Spleen (tissue), 11 donors: ENCODE results near the gene RPL37. TPM values are rescaled to one million over a fixed set of nuclear protein-coding genes. Genes with fewer than 3 reads are reported as not detected.
"Not testable (repeated sequence)": the region's sequence is repeated elsewhere in the genome, so short reads cannot be mapped to it uniquely, and the experiment has no call there.

Source experiments
- DNase-seq: peaks from one replicate; pipeline ENCODE4 v3.0.0-alpha.2; 2020
- H3K27ac ChIP-seq, 8 donors: fragments of 200-600 bp; sonication (generic) in 7 of 8; 1 replicate in 4 of 8; 2 replicates in 4 of 8; pipeline versions ENCODE4 v1.5.0 to v1.8.0; 2016 to 2021; ENCODE audit warnings: inconsistent platforms in 4 of 8, mild to moderate bottlenecking in 4 of 8, moderate library complexity in 1 of 8
- H3K27me3 ChIP-seq, 7 donors: fragments of 200-600 bp; sonication (generic) in 6 of 7; replicated peaks in 1 of 7; 1 replicate in 4 of 7; 2 replicates in 3 of 7; pipeline versions ENCODE4 v1.5.0 to v1.8.0; 2016 to 2021; ENCODE audit warnings: inconsistent platforms in 3 of 7, mild to moderate bottlenecking in 1 of 7
- H3K36me3 ChIP-seq, 6 donors: fragments of 200-600 bp; sonication (generic) in 5 of 6; 1 replicate in 4 of 6; 2 replicates in 2 of 6; pipeline versions ENCODE4 v1.5.0 to v1.8.0; 2016 to 2021; ENCODE audit warnings: inconsistent platforms in 2 of 6
- H3K4me1 ChIP-seq, 6 donors: fragments of 200-600 bp; sonication (generic) in 5 of 6; 1 replicate in 3 of 6; 2 replicates in 3 of 6; pipeline versions ENCODE4 v1.5.0 to v1.8.0; 2016 to 2021; ENCODE audit warnings: inconsistent platforms in 3 of 6
- H3K4me3 ChIP-seq, 8 donors: fragments of 200-600 bp; sonication (generic) in 7 of 8; 1 replicate in 4 of 8; 2 replicates in 4 of 8; pipeline versions ENCODE4 v1.5.0 to v1.8.0; 2016 to 2021; ENCODE audit warnings: inconsistent platforms in 4 of 8, mild to moderate bottlenecking in 4 of 8, moderate library complexity in 2 of 8
- H3K9me3 ChIP-seq, 8 donors: fragments of 200-600 bp; sonication (generic) in 7 of 8; 1 replicate in 4 of 8; 2 replicates in 4 of 8; pipeline versions ENCODE4 v1.5.0 to v1.8.0; 2016 to 2021; ENCODE audit warnings: inconsistent platforms in 4 of 8
- CTCF ChIP-seq, 11 experiments: fragments of 200-600 bp in 7 of 11; fragments of 450-650 bp in 4 of 11; sonication (generic) in 4 of 11; IDR thresholded peaks in 8 of 11; conservative IDR thresholded peaks in 3 of 11; 1 replicate in 7 of 11; 2 replicates in 4 of 11; pipeline versions ENCODE4 v1.4.0 to v1.8.0; 2016 to 2021; ENCODE audit warnings: antibody characterized with exemption in 11 of 11, inconsistent platforms in 4 of 11, mild to moderate bottlenecking in 1 of 11
- POLR2A ChIP-seq, 3 donors: fragments of 450-650 bp; IDR thresholded peaks; one replicate each; pipeline ENCODE4 v1.5.1; 2017; ENCODE audit warnings: antibody characterized with exemption in 3 of 3, mild to moderate bottlenecking in 1 of 3
- POLR2AphosphoS5 ChIP-seq, 3 donors: sonication (generic); formaldehyde crosslinking; IDR thresholded peaks; one replicate each; pipeline ENCODE4 v1.5.1; 2017; ENCODE audit warnings: antibody characterized with exemption in 3 of 3
- WGBS, 5 donors: extraction: QIAGEN DNeasy Blood & Tissue Kit in 3 of 5; methylation state at CpG; one replicate each; pipeline versions ENCODE4 v1.1.5 to v1.1.7; 2013 to 2018; 5-methylcytosine and 5-hydroxymethylcytosine counted together
- intact Hi-C: fragments of 100-400 bp; cut with DNase I; formaldehyde crosslinking; loops from one replicate; pipeline ENCODE4 v1.15.0; 2023; ENCODE audit warnings: low total_unique reads
- polyA plus RNA-seq, 3 donors: library from polyadenylated mRNA; stranded (reverse); fragments of 200-250 nt; gene quantifications; one replicate each; pipeline ENCODE4 v1.2.1, GENCODE V29; 2013
- total RNA-seq, 7 donors: library from RNA; depleted of rRNA in 3 of 7; stranded (reverse); fragments of >200 nt in 3 of 7; fragmentation: NEBNext Ultra II Directional in 4 of 7; extraction: Animal tissue kit (Norgen Biotek cat#: 25700) in 4 of 7; gene quantifications; one replicate each; pipeline versions ENCODE4 v1.1.0 to v1.2.1, GENCODE V29; 2016 to 2021
- donor health status: healthy with polysubstance abuse.
- donor health status: DM: no; HTN: no; CAD: no; lungs with moderate emphysema.
- donor health status: DM: no; HTN: no; CAD: no.
- donor health status: Bipolar disorder and iron deficiency.
- donor health status: healthy.
- donor health status: DM: no; HTN: no; CAD: no.
- donor health status: DM: yes; HTN: yes; CAD: no.

Gene RPL37
- total and polyA plus RNA-seq, 10 donors: 278 to 5,876 (median 1,240) TPM

- H3K4me1 ChIP-seq: peaks cover 0 to 36% (median 11%) of the 10 kb centered on the region in 6 donors
- intact Hi-C loops: no loop called here
- no peaks in the 10 kb centered on the region for H3K9me3 ChIP-seq
- 90 to 95% (median 91%) methylated on average over 14 of the region's 14 CpGs for whole genome bisulfite sequencing, 5 donors
- TF ChIP-seq POLR2AphosphoS5 (IDR thresholded peaks at IDR 0.05) (peak; percentile 10 to 48 (median 34)), POLR2A (IDR thresholded peaks at IDR 0.05) (no peak), CTCF (IDR thresholded peaks at IDR 0.05 in 8 of 11, conservative IDR thresholded peaks at IDR 0.05 in 3 of 11) (no peak)
- H3K36me3 ChIP-seq: peaks cover 2 to 79% (median 65%) of the 10 kb centered on the region in 6 donors
- no peak overlapping the region for H3K4me3 ChIP-seq
- no peak overlapping the region for H3K27ac ChIP-seq
- H3K27me3 ChIP-seq: no peaks in the 10 kb centered on the region
- no peak for DNase-seq
Observed at GRCh38 chr5:40827188-40827977, 7.6 kb downstream of the RPL37 start.

- no peak for TF ChIP-seq POLR2AphosphoS5 (IDR thresholded peaks at IDR 0.05)
- TF ChIP-seq POLR2A (IDR thresholded peaks at IDR 0.05): no peak
- no peak for TF ChIP-seq CTCF (IDR thresholded peaks at IDR 0.05 in 8 of 11, conservative IDR thresholded peaks at IDR 0.05 in 3 of 11)
- H3K27ac ChIP-seq: no peak overlapping the region
- no peaks in the 10 kb centered on the region for H3K27me3 ChIP-seq
- no peaks in the 10 kb centered on the region for H3K9me3 ChIP-seq
- no peak for DNase-seq
- peaks cover 0 to 28% (median 6%) of the 10 kb centered on the region in 6 donors for H3K4me1 ChIP-seq
- peaks cover 2 to 71% (median 57%) of the 10 kb centered on the region in 6 donors for H3K36me3 ChIP-seq
- intact Hi-C loops: no loop called here
- no peak overlapping the region for H3K4me3 ChIP-seq
- 91 to 94% (median 92%) methylated on average over 5 of the region's 5 CpGs for WGBS, 5 donors
Observed at GRCh38 chr5:40826489-40827187, 8.4 kb downstream of the RPL37 start.

GRCh38 chr5:40825461-40826043, 9.5 kb downstream of the RPL37 start:
- H3K9me3 ChIP-seq, H3K27ac ChIP-seq, H3K4me3 ChIP-seq, intact Hi-C loops, DNase-seq, H3K27me3 ChIP-seq: not testable (repeated sequence)
- WGBS, 5 donors: 90 to 93% (median 91%) methylated on average over 11 of the region's 11 CpGs
- H3K4me1 ChIP-seq: peaks cover 0 to 17% (median 1%) of the 10 kb centered on the region in 6 donors
- H3K36me3 ChIP-seq: peaks cover 0 to 60% (median 46%) of the 10 kb centered on the region in 6 donors
- peak; percentile 14 to 47 (median 40) for TF ChIP-seq POLR2AphosphoS5 (IDR thresholded peaks at IDR 0.05)

GRCh38 chr5:40823459-40823858, 11.6 kb downstream of the RPL37 start:
- no peak for TF ChIP-seq CTCF (IDR thresholded peaks at IDR 0.05 in 8 of 11, conservative IDR thresholded peaks at IDR 0.05 in 3 of 11)
- TF ChIP-seq POLR2AphosphoS5 (IDR thresholded peaks at IDR 0.05): no peak
- TF ChIP-seq POLR2A (IDR thresholded peaks at IDR 0.05): no peak
- peaks cover 0 to 39% (median 26%) of the 10 kb centered on the region in 6 donors for H3K36me3 ChIP-seq
- no peak overlapping the region for H3K4me3 ChIP-seq
- intact Hi-C loops: no loop called here
- H3K27me3 ChIP-seq: no peaks in the 10 kb centered on the region
- DNase-seq: no peak
- H3K9me3 ChIP-seq: no peaks in the 10 kb centered on the region
- no peaks in the 10 kb centered on the region for H3K4me1 ChIP-seq
- WGBS, 5 donors: 50 to 82% (median 57%) methylated on average over 1 of the region's 1 CpG
- no peak overlapping the region for H3K27ac ChIP-seq
